NCI-H146 treated with DMSO at 0.1 percent for 48 hours (cell line): ENCODE measurements around the gene PADI3.

Experiments used
- DNase-seq: peaks from one replicate; lab custom pipeline; 2025; ENCODE audit not compliant: unreplicated experiment; lab: John Stamatoyannopoulos, UW

PADI3 gene

GRCh38 chr1:17295292-17295691 lies 46.4 kb downstream of the PADI3 start:
- no peak for DNase-seq

- no peak for DNase-seq
These were observed 47.2 kb downstream of the PADI3 start for GRCh38 chr1:17296086-17296485.

- no peak for DNase-seq
These were observed 49.1 kb downstream of the PADI3 start for GRCh38 chr1:17297991-17298390.

GRCh38 chr1:17301767-17302166 lies 52.9 kb downstream of the PADI3 start:
- no peak for DNase-seq

- DNase-seq, result no peak
These were observed 55.4 kb downstream of the PADI3 start for GRCh38 chr1:17304151-17304825.

- no peak for DNase-seq
These were observed 55.9 kb downstream of the PADI3 start for GRCh38 chr1:17304826-17305175.

- DNase-seq, result no peak
These were observed 56.7 kb downstream of the PADI3 start for GRCh38 chr1:17305576-17306095.

GRCh38 chr1:17306407-17306806 lies 57.5 kb downstream of the PADI3 start:
- no peak for DNase-seq

DNA sequence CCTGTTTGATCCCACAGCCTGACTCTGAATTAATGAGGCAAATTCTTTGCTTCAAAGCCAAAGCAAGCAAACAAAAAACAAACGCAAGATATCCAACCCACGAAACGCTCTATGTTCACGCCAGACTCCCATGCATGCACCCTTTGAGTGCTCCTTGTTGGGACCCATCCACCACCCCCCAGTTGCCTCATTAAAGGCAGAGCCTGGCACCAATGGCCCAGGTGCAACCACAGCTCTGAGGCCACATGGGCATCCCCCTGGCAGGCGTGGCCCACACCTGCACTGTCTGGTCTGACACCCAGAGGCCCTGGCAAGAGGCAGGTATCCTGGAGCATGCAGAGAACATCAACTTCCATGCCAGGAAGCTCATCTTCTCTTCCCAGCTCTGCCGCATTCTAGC lies 58.0 kb downstream of the PADI3 start:
- DNase-seq, result no peak

- no peak for DNase-seq
These were observed 58.4 kb downstream of the PADI3 start for GRCh38 chr1:17307329-17307728.

DNA sequence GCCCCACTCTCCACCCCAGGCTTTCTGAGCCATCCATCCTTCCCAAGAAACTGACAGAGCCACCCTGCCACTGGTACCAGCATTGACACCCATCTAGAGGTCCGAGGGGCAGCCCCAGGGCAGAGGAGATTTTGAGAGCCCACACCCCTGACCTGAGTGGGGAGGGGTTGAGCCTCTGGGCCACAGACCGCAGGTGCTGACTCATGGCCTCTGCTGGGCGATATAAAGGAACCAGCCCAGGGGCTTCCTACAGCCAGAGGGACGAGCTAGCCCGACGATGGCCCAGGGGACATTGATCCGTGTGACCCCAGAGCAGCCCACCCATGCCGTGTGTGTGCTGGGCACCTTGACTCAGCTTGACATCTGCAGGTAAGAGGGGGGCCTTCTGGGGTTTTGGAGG lies 59.0 kb downstream of the PADI3 start, which contains the start of gene PADI4:
PADI4 (plus strand) TSS at position 252 of the 400 bp plus-strand sequence; CDS start at position 278, 26 bp downstream.
- DNase-seq, result no peak

DNA sequence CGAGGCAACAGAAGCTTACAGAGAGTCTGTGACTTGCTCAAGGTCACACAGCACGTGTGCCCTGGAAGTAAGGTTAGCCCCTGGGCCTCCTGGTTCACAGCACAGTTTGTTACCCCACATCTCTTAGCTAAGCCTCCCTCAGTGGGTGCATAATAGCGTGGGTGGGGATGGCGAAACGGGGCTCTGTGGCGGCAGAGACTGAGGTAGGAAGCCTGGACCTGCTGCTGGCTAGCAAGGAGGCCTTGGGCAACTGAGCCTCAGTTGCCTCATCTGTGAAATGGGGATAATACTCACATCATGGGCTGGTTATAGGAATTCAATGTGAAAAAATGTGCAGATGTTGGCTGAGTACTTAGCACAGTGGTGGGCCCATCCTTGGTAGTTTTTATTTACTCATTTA lies 59.7 kb downstream of the PADI3 start:
- DNase-seq, result no peak

DNA sequence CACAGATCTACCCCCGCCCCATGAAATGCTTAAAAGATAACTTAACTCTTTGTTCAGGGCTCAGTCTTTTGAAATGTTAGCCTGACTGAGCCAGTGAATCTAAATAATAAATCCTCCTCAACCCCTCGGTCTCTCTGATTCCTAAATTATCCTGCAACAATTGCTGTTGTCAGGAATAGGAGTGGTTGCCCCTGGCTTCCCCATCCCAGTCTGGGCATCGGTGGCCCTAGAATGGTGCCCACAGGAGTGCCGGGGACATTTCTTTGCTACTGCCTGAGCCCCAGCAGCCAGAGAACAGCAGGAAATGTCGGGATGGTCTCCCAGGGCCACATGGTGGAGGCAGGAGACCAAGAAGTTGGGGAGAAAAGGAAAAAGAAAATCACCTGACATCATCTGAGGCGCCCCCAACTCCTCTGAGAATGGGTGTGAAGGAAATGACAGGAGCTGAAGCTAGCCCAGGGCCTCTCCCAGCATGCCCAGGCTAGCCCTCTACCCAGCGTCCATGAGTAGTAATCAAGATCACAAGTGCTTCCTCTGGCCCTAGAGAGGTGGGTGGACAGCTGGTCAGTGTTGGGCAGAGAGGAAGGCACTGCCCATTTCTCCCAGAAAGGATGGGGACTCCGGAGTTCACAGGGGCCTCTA lies 60.6 kb downstream of the PADI3 start:
- DNase-seq, result no peak

DNA sequence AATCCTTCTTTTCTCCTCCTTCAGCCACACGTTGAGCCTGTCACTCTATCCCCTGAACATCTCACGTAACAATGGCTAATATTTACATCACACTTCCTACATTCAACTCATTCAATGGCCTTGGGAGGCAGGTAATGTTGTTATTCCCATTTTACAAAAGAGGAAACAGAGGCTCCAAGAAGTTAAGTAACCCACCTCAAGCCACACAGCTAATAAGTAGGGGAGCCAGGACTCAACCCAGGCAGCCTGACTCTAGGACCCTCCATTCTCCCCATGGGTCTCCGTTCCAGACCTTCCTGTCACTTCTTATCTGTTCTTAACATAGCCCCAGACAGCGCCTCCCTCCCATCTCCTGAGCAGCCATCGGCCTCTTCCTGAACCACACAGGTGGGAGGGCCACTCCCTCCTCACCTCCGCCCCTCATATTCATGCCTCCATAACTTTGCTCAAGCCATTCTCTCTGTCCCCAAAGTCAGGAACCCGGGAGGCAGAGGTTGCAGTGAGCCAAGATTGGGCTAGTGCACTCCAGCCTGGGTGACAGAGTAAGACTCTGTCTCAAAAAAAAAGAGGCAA lies 61.3 kb downstream of the PADI3 start:
- no peak for DNase-seq

DNA sequence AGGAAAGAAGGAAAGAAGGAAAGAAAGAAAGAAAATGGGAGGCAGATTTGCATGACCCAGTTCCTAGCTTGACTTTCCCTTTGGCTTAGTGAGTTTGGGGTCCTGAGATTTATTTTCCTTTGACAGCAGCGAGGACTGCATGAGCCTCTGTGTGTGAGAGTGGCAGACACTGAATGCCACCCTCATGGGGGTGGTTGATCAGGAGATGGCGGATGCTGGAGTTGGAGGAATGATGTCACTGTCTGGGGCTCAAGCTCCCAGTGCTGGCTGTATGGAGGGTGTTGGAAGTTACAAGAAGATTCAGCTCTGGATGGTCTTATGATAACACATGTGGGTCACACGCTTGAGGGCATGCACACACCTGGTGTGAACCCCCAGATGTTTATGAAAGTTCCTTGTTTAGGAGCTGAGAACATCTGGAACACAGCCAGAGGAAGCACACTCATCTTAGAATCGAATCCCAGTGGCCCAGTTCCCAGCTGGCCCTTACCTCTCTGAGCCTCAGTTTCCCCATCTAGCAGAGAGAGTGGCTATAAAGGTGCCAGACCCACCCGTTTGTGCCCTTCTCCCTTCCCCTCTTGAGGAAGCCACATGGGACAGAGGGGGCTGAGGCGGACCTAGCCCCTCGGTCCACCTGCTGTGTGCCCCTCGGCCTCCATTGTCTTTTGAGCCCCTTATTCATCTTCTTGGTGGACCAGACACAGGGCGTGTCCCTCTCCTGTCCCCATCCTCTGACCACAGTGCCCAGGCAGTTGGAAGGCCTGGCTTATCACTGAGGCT lies 64.8 kb downstream of the PADI3 start:
- no peak for DNase-seq

GRCh38 chr1:17314491-17314971 lies 65.6 kb downstream of the PADI3 start:
- DNase-seq, result no peak

DNA sequence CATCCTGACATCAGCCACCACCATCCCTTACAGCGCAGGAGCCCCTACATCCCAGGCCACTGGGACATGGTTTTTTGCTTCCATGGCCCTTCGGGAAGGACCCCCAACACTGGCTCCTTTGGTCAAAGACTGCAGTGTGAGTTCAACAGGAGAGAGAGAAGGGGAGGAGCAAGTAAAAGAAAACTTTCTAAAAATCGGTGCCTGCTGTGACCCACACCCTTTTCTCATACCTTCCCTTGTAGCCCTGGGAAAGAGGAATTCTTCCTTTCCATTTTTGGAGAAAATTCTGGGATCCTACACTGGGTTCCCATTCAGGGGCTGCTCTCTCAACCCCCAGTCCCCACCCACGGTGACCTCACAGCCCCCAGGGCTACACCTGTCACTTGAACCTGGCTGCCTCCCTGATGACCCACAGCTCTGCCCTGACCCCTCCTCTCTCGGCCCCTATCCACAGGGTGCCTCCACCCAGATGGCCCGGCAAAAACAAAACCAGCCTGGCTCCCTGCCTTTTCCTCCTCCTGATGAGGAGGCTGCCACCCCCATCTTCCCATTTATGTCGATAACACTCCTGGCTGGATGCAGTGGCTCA lies 66.7 kb downstream of the PADI3 start:
- DNase-seq, result no peak

GRCh38 chr1:17316704-17317103 lies 67.8 kb downstream of the PADI3 start:
- DNase-seq, result no peak

GRCh38 chr1:17318262-17318661 lies 69.4 kb downstream of the PADI3 start:
- no peak for DNase-seq

DNA sequence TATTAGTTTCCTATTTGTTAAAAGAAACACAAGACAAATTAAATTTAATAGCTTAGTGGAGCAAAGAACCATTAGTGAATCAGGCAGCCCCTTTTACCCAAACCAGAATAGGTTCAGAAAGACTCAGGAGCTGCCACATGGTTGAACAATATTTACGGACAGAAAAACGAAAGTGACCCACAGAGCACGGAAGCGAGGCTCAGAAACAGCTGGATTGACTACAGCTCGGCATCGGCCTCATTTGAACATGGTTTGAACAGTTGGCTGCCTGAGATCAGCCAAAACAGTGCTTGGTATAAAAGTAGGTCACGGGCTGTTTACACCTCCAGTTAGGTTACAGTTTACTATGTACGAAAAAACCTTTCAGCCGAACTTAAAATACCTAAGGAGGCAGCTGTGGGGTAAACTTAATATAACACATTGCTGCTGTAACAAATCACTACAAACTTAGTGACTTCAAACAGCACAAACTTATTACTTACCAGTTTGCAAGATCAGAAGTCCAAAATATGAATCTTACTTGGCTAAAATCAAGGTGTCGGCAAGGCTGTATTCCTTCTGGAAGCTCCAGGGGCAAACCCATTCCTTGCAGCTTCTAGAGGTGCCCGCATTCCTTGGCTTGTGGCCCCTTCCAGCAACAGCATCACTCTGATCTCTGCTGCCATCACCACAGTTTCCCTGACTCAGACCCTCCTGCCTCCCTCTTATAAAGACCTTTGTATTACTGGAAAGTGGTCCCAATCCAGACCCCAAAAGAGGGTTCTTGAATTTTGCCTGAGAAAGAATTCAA lies 70.9 kb downstream of the PADI3 start:
- no peak for DNase-seq
